HG02870 (cell line): ENCODE data around the gene U2AF1L4.
"Not testable (repeated sequence)": the region's sequence is repeated elsewhere in the genome, so short reads cannot be mapped to it uniquely, and the experiment has no call there.

Experiments used
- ATAC-seq: cut with Tn5 transposase; IDR thresholded peaks from one replicate; pipeline ENCODE4 v1.9.1; 2021; ENCODE audit warnings: mild to moderate bottlenecking, moderate library complexity; ENCODE audit not compliant: unreplicated experiment

Gene U2AF1L4

DNA sequence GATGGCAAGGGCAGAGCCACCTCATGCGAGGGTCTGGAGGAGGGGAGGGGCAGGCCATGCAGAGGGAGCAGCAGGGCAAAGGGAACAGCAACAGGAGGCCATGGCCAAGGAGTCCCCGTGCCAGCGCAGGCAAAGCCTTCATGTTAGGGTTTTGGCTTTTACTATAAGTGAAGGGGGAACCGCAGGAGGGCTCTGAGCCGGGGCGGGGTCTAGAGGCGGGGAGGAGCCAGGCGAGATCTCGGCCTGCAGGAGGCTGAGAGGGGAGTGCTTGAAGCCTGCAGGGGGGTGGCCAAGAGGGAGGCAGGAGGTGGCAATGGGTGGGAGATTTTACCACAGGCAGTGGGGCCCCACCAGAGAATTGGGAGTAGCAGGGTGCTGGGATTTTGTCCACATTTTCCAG, 36.4 kb upstream of the U2AF1L4 start:
- no peak for ATAC-seq

DNA sequence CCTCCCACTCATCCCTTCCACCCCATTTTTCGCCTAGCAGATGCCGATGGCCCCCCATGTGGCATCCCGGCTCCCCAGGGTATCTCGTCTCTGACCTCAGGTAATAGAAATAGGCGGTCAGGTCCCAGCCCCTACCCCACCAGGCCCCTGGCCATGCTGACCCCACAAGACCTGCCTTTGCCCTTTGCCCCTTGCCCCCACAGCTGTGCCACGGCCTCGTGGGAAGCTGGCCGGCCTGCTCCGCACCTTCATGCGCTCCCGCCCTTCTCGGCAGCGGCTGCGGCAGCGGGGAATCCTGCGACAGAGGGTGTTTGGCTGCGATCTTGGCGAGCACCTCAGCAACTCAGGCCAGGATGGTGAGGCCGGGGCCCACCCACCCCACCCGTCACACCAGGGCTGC, 35.5 kb upstream of the U2AF1L4 start:
- no peak for ATAC-seq

DNA sequence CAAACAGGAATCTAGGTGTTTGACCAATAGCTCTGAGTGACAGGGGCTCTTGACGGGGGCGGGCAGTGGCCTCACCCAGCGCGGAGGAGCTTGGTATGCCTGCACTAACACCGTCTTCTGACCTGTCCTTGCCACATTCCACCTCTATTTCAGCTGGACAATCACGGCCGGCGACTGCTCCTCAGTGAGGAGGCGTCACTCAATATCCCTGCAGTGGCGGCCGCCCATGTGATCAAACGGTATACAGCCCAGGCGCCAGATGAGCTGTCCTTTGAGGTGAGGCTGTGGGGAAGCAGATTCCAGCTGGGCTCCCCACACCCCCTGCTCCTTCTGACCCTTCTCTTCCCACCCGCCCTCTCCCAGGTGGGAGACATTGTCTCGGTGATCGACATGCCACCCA, 34.8 kb upstream of the U2AF1L4 start:
- no peak for ATAC-seq

DNA sequence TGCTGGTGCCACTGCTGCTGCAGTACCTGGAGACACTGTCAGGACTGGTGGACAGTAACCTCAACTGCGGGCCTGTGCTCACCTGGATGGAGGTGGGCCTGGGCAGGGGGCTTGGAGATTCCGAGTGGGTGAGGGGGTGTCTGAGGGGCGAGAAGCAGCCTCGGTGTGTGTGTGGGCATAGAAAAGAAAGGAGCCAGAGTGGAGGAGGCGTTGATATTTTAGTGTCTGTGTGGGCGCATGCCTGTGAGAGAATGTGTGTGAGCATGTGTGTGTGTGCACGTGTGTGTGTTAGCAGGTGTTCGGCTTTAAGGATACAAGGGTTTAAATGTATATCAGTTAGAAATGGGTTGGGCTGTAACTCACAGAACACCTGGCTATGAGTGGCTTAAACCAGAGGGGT, 33.8 kb upstream of the U2AF1L4 start:
- no peak for ATAC-seq

DNA sequence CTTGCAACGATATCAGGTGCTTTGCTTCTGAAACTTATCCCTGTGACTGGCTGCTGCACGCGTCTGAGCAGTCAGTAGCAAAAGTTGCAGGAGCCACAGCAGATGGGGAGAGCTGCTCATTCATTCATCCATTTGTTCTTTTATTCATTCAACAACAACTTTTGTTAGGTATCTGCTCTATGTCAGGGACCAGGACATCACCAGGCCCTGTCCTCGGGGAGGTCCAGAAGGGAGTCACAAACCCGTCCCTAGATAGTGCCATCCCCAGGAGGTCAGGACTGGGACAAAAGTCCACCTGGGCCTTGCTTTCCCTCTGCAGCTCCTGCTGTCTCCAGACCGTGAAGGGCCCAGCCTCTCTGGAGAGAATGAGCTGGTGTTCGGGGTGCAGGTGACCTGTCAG, 32.7 kb upstream of the U2AF1L4 start:
- ATAC-seq, result no peak

DNA sequence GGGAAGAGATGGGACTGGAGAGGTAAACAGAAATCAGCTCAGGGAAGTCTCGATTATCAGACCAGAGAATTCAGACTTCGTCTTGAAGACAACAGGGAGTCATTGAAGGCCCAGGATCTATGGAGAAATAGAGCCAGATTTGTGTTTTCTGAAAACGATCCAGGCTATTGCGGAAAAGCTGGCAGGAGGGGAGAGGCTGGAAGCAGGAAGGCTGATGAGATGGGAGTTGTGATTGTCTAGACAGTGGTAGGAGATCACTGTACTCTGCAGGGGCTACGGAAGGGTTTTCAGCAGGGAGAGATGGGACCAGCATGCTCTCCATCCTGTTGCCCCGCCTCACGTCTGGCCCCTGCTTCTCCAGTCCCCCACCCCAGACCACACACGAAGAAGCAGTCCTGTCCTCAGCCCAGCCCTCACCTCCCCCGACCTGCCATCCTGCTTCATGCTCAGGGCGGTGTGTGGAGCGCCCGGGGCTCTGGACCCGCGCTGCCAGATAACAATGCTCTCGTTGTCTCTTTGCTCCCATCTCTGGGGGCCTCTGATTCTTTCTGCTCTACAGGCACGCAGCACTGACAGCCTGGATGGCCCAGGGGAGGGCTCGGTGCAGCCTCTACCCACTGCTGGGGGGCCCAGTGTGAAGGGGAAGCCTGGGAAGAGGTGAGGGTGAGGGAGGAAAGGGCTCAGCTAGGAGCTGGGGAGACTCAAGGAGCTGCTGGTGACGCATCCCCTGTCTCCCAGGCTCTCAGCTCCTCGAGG, 32.0 kb upstream of the U2AF1L4 start:
- no peak for ATAC-seq

DNA sequence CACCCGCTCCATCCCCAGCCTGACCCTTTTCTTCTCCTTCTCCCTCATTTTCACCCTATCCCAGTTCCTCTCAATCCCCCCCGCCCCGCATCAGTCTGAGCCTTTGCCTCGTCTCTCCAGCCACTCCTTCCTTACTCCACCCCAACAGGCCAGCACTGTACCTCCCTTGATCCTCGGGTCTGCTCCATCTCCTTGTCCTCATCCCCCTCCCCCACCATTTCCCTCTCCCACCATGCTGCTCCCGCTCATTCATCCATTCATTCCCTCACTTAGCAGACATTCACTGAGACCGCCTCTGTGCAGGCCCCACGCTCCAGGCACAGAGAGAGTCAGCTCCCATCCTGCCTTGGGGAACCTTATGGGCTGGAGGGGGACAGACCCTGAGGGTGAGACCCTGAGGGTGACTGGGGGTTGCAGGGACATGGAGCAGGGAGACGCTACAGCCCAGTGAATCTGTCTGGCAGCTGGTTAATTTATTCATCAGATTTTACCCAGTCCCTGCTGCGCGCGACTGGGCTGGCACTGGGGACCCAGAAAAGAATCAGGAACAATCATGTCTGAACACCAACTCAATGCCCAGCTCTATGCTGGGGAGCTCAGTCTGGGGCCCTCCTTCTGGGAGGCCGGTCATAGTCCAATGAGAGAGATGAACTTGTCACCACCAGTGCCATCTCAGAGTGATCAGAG, 31.0 kb upstream of the U2AF1L4 start:
- no peak for ATAC-seq

DNA sequence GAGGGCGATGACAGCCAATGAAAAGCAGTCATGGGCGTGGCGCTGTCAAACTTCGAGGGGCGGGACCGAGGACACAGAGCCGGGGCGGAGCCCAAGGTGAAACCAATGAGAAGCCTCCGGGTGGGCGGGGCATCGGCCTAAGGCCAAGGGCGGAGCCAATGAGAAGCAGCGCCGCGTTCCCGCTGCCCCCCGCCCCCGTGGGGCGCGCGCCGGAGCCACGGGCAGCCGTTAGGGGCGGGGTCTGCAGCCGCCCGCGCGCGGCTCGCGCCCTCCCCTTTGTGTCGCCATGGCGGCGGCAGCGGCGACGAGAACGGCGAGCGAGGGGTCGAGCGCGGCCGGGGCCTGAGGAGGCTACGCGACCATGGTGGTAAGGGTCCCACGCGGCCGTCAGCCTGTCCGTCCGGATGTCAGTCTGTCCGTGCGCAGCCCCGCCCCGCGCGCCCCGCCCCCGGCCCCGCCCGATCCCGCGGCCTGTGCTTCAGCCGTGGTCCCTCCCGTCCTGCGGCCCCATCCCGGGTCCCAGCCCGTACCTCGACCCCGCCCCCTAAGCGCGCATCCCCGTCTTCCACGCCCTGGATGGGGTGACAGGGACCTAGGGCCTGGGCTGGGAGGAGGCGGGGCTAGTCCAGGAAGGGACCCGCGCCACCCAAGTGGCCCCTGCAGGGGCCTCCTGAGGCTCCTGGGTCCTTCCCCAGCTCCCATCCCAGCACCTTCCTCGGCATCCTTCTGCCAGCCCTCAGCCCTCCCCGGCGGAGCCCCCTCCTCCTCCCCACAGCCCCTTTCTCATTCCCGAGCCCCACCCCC, 30.3 kb upstream of the U2AF1L4 start, which contains the start of gene ARHGAP33:
TSS of gene ARHGAP33 (plus strand) at position 267 of the 804 bp plus-strand sequence. CDS start at position 362, 95 bp downstream.
- ATAC-seq, result peak; percentile 93

DNA sequence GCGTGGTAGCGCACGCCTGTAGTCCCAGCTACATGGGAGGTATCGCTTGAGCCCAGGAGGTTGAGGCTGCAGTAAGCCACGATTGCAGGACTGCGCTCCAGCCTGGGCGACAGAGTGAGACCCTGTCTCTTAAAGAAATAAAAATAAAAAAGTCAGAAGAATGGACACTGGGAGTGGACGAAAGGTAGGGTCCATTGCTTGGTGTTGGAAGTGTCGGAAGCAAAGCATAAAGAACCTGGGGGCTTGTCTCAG, 29.8 kb upstream of the U2AF1L4 start:
- no peak for ATAC-seq

DNA sequence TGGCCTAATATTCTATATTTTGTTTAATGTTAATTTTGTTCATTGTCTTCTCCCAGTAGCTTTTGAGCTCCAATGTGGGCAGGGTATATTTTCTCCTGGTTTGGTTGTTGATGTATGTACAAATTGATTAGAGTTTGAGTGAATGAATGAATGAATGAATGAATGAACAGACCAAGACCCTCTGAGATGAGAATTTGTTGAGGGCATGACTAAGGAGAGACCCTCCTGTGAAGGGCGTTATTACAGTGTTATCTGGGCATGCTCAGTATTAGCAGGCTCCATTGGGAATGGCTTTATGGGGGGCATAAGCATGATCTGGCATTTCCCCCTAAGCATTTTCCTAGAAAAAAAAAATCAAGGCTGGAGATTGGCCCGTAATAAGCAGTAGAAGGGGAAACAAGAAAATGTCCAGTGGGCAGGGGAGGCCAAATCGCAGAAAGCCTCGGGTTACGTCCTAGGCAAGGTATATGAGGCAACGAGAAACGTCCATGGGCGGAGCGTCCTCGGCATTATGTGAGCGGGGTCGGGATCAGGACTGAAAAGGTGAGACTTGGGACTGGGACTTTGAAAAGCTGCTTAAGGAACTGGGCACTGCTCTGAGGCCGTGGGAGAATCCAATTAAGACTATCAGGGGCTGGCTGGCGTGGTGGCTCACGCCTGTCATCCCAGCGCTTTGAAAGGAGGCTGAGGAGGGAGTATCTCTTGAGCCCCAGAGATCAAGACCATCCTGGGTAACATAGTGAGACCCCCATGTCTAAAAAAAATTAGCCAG, 29.2 kb upstream of the U2AF1L4 start:
- ATAC-seq, result no peak

DNA sequence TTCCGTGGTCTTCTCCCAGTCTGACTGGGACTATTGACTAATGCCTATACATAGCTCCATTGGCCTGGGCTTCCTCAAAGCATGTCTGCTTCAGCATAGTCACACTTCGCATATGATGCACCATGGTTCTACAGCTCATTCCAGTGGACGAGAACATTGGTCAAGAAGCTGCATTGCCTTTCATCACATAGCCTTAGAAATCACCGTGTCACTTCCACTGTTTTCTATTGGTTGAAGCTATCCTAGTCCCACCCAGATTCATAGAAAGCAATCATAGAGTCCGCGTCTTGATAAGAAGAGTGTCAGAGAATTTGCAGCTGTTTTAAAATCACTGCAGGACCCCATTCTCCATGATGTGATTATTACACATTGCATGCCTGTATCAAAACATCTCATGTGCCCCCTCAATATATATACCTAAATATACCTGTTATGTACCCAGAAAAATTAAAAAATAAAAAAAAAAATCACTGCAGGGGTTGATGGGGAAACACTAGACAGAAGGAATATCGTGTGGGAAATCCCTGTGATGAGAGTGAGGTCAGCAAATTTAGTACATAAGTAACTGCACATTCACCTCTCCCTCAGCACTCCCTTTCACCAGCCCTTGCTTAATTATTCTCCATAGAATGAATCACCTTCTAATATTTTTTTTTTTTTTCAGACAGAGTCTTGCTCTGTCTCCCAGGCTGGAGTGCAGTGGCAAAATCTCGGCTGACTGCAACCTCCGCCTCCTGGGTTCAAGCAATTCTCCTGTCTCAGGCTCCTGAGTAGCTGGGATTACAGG, 28.0 kb upstream of the U2AF1L4 start:
- no peak for ATAC-seq

DNA sequence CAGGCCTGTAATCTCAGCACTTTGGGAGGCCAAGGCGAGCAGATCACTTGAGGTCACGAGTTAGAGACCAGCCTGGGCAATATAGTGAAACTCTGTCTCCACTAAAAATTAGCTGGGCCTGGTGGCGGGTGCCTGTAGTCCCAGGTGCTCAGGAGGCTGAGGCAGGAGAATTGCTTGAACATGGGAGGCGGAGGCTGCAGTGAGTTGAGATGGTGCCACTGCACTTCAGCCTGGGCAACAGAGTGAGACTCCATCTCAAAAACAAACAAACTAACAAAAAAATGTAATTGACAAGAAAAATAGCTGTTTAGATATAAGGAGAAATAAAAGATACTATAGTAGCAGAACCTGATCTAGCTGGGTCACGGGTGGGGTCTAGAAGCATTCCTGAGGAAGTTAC, 27.1 kb upstream of the U2AF1L4 start:
- not testable (repeated sequence) for ATAC-seq

DNA sequence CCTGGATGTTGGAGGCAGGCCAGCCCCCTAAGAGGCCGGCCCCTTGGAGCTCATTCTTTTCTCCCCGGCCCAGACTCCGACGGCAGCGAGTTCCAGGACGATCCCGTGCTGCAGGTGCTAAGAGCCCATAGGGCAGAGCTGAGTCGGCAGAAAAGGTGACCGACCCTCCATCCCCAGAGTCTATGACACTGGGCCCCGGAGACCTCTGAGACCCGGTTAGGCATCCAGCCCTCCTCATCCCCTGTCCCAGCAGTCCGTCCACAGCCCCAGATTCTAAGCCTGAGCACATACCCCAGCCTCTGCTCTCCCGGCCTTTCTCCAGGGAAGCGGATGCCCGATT, 22.8 kb upstream of the U2AF1L4 start:
- ATAC-seq, result no peak

DNA sequence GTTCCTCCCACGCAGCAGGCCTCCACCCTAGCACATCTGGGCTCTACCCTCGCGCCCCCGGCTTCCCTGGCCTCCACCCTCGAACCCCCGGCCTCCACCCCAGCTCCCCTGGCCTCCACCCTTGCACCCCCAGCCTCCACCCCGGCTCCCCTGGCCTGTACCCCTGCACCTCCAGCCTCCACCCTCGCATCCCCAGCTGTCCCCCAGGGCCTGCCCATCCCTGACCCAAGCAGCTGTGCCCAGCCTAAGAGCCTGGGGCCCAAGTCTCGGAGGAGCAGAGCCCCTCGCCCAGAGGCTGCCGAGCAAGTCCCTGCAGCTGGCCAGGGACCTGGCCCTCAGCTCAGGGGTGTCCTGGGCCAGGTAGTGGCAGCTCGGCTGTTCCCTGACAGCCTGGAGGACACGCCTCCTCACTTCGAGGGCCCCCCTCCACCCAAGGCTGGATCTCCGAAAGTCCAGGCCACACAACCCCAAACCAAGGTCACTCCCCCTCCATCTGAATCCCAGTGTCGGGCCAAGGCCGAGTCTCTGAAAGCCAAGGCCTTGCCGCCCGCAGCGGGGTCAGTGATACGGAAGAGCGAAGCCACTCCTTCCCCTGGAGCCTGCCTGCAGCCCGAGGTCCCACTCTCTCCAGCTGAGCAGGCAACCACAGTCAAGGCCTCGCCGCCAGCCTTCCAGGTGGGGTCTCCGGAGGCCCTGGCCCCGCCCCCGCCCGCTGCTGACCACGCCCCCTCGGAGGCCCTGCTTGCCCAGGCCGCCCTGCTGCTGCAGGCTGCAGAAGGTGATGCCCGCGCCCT, 22.3 kb upstream of the U2AF1L4 start:
- ATAC-seq, result no peak

DNA sequence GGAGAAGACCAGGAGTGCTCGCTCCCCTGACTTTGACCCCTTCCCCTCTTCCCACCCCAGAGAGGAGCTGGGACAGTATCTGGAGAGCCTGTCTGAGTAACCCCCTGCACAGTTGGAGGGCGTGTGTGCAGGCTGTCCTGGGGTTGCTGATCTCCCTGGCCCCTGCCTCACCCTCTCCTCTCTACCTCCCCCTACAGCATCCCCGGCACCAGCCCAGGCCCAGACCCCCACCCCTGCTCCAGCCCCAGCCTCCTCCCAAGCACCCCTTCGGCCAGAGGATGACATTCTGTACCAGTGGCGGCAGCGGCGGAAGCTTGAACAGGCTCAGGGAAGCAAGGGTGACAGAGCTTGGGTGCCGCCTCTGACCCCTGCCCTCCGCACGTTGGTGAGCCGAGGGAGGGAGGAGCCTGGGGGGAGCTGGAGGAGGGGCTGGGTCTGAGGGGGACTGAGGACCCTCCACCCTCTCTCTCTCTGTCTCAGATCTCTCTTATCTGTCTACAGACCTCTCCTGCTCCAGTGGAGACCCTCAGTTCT, 21.4 kb upstream of the U2AF1L4 start:
- ATAC-seq, result no peak

DNA sequence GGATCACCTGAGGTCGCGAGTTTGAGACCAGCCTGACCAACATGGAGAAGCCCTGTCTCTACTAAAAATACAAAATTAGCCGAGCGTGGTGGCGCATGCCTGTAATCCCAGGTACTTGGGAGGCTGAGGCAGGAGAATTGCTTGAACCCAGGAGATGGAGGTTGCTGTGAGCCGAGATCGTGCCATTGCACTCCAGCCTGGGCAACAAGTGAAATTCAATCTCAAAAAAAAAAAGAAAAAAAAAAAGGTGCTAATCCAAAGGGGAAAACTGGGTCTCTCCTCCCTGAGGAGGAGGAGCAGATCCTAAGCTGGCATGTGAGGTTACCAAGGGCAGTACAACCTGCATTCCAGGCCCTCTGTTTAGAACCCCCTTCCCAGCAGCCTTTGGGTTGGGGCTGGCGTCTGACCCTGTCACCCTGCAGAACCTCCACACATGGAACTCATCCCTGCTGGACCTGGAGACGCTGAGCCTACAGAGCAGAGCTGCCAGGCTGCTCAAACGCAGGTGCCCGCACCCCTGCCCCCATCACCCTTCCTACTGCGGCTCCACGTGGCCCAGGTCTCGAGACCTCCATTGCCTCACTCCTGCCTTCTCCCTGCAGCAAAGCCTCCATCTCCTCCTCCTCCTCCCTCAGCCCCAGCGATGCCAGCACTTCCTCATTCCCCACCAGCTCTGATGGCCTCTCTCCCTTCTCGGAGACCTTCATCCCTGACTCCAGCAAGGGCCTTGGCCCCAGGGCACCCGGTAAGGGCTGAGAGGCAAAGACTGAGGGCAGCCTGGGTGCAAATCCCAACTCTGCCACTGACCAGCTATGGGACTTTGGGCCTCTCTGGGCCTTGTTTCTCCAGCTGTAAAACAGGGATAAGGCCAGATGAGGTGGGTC, 19.5 kb upstream of the U2AF1L4 start:
- ATAC-seq, result no peak

DNA sequence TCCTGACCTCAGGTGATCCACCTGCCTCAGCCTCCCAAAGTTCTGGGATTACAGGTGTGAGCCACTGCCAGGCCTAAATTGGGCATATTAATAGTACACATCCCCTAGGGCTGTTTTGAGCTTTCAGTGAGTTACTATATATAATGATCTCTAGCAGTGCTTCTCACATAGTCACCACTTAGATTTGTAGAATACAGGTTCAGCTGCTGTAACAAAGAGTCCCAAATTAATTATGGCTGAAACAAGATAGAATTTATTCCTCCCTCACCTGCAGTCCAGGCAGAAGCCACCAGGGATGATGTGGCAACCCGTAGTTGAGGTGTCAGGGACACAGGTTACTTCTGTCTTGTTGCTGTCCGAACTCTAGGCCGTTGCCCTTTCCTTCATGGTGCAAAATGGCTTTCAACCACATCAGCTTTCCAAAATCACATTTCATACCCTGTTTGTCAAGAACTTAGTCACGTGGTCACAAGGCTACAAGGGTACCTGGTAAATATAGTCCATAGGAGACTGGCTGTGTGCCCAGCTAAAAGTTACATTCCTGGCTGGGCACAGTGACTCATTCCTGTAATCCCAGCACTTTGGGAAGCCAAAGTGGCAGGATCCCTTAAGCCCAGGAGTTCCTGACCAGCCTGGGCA, 15.6 kb upstream of the U2AF1L4 start:
- ATAC-seq, result no peak

DNA sequence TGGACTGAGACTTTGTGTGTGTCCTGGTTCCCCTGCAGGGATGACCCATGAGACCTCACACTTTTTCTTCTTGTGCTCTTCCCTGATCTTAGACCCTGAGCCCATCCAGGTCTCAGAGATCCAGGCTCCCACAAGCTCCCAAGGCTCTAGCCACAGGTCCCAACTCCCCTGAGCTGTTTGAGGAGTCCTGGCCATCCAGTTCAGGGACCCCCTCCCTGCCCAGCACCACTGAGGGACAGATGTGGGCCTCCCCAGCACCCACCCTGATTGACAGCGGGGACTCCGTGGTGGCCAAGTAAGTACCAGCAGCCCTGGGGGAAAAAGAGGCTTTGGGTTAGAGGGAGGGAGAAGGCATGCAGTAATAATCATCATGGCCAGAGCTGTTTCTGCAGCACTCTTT, 14.5 kb upstream of the U2AF1L4 start:
- no peak for ATAC-seq
